Body of pancreas (tissue), 4 donors: Measurements from ENCODE around the gene TCFL5.

ENCODE experiments used
- CTCF ChIP-seq, 7 experiments: fragments of 450-650 bp in 4 of 7; fragments of 200-600 bp in 3 of 7; sonication (generic) in 3 of 7; IDR thresholded peaks; one replicate each; pipeline ENCODE4 v1.5.1; 2016 to 2019; ENCODE audit warnings: antibody characterized with exemption in 7 of 7
- POLR2A ChIP-seq, 3 donors: fragments of 450-650 bp; IDR thresholded peaks; one replicate each; pipeline ENCODE4 v1.6.1; 2016; ENCODE audit warnings: antibody characterized with exemption in 3 of 3, mild to moderate bottlenecking in 2 of 3

- no peak for TF ChIP-seq CTCF (IDR thresholded peaks at IDR 0.05)
- no peak for TF ChIP-seq POLR2A (IDR thresholded peaks at IDR 0.05)
Observed at GRCh38 chr20:62889411-62889810, 27.8 kb upstream of the TCFL5 start.
